GM12801 (cell line): Measurements from ENCODE around the gene KANSL3.

Experiments used
- CTCF ChIP-seq: IDR thresholded peaks from one replicate; pipeline ENCODE4 v1.5.1; 2011; ENCODE audit warnings: control low read depth; ENCODE audit not compliant: insufficient read length; ENCODE audit errors: extremely low read depth

KANSL3 gene

GRCh38 chr2:96594691-96595152 lies 43.4 kb downstream of the KANSL3 start:
- no peak for TF ChIP-seq CTCF

GRCh38 chr2:96594282-96594681 lies 43.8 kb downstream of the KANSL3 start:
- TF ChIP-seq CTCF, result no peak

- no peak for TF ChIP-seq CTCF
These were observed 46.6 kb downstream of the KANSL3 start for GRCh38 chr2:96591494-96591893.

GRCh38 chr2:96591054-96591453 lies 47.1 kb downstream of the KANSL3 start:
- no peak for TF ChIP-seq CTCF

GRCh38 chr2:96587843-96588242 lies 50.3 kb downstream of the KANSL3 start:
- TF ChIP-seq CTCF, result no peak

- no peak for TF ChIP-seq CTCF
These were observed 54.1 kb downstream of the KANSL3 start for GRCh38 chr2:96584017-96584416.

- TF ChIP-seq CTCF, result no peak
These were observed 57.3 kb downstream of the KANSL3 start for GRCh38 chr2:96580771-96581170.

GRCh38 chr2:96579422-96579821 lies 58.7 kb downstream of the KANSL3 start:
- no peak for TF ChIP-seq CTCF
